Measurements from ENCODE around the gene MTM1. TPM values are rescaled to one million over a fixed set of nuclear protein-coding genes. Genes with fewer than 3 reads are reported as not detected.

Gene MTM1
- total and polyA plus RNA-seq, 4 experiments from 2014 or later: 27.3 to 38.5 (median 35.1) TPM

- Mint-ChIP-seq H3K36me3 (peaks cover 18 to 35% of the 10 kb centered on the region in 2 donors), H3K4me3 (no peak overlapping the region), H3K4me1 (peaks cover 36 to 64% (median 49%) of the 10 kb centered on the region in 4 donors), H3K27ac (no peak overlapping the region), H3K9me3 (no peaks in the 10 kb centered on the region), H3K27me3 (no peaks in the 10 kb centered on the region)
- no peak overlapping the region for H3K27ac ChIP-seq (ENCODE audit: low read depth, low read length)
- H3K9me3 ChIP-seq (ENCODE audit: control insufficient read depth in 1 of 2, low read length in 2 of 2): no peaks in the 10 kb centered on the region
- no peak overlapping the region for H3K4me3 ChIP-seq (ENCODE audit: low read length in 2 of 2)
- POLR2A ChIA-PET (ENCODE audit: partially characterized antibody): interaction anchor here (1.1 to 1.6 kb wide), 2 partner anchors 8 to 11 kb away, joined by 3 read pairs; no protein-coding TSS in a partner anchor
- H3K27me3 ChIP-seq (ENCODE audit: insufficient read depth, low read length): no peaks in the 10 kb centered on the region
- peaks cover 46% of the 10 kb centered on the region for H3K4me1 ChIP-seq (ENCODE audit: insufficient read depth, low read length)
- CTCF ChIA-PET (ENCODE audit: partially characterized antibody): interaction anchor here (0.7 to 2.4 kb wide), 5 partner anchors 8 to 17 kb away, joined by 3 to 13 read pairs (median 5); no protein-coding TSS in a partner anchor
- intact Hi-C loops (cut with micrococcal nuclease): no loop called here
- no peak for DNase-seq
- peaks cover 6% of the 10 kb centered on the region for H3K36me3 ChIP-seq (ENCODE audit: insufficient read depth, low read length)
These were observed 131.7 kb downstream of the MTM1 start for GRCh38 chrX:150700107-150700506.

- Histone ChIP-seq H3K4me1 (ENCODE audit: insufficient read depth, low read length) (peaks cover 33% of the 10 kb centered on the region), H3K27me3 (ENCODE audit: insufficient read depth, low read length) (no peaks in the 10 kb centered on the region), H3K27ac (ENCODE audit: low read depth, low read length) (no peak overlapping the region), H3K9me3 (ENCODE audit: control insufficient read depth in 1 of 2, low read length in 2 of 2) (no peaks in the 10 kb centered on the region), H3K4me3 (ENCODE audit: low read length in 2 of 2) (no peak overlapping the region), H3K36me3 (ENCODE audit: insufficient read depth, low read length) (peaks cover 6% of the 10 kb centered on the region)
- Mint-ChIP-seq H3K27me3 (no peaks in the 10 kb centered on the region), H3K4me1 (peaks cover 27 to 61% (median 42%) of the 10 kb centered on the region in 4 donors), H3K9me3 (peaks cover 0 to 2% (median 0%) of the 10 kb centered on the region in 8 donors), H3K36me3 (peaks cover 22 to 42% of the 10 kb centered on the region in 2 donors), H3K4me3 (no peak overlapping the region), H3K27ac (no peak overlapping the region)
- ChIA-PET POLR2A (ENCODE audit: partially characterized antibody) (interaction anchor here (1.1 to 3.8 kb wide), 3 partner anchors 8 to 18 kb away, joined by 3 to 26 read pairs (median 3); partner anchors contain the start of gene MTMR1), CTCF (ENCODE audit: partially characterized antibody) (interaction anchor here (1.1 to 2.9 kb wide), 5 partner anchors 10 to 20 kb away, joined by 3 to 12 read pairs (median 4); no protein-coding TSS in a partner anchor)
- intact Hi-C loops (cut with micrococcal nuclease): no loop called here
- no peak for DNase-seq
These were observed 133.0 kb downstream of the MTM1 start for GRCh38 chrX:150701377-150701776.

GRCh38 chrX:150702966-150703694 is 134.7 kb downstream of the MTM1 start:
- peaks cover 22 to 52% of the 10 kb centered on the region in 2 donors for H3K36me3 Mint-ChIP-seq
- no peaks in the 10 kb centered on the region for H3K27me3 Mint-ChIP-seq
- H3K27ac ChIP-seq (ENCODE audit: low read depth, low read length): no peak overlapping the region
- H3K4me1 Mint-ChIP-seq: peaks cover 17 to 52% (median 31%) of the 10 kb centered on the region in 4 donors
- peaks cover 0 to 2% (median 0%) of the 10 kb centered on the region in 8 donors for H3K9me3 Mint-ChIP-seq
- DNase-seq: no peak
- no peaks in the 10 kb centered on the region for H3K9me3 ChIP-seq (ENCODE audit: control insufficient read depth in 1 of 2, low read length in 2 of 2)
- H3K4me3 ChIP-seq (ENCODE audit: low read length in 2 of 2): no peak overlapping the region
- ChIA-PET CTCF (ENCODE audit: partially characterized antibody) (interaction anchor here (1.1 to 2.9 kb wide), 5 partner anchors 8 to 20 kb away, joined by 3 to 12 read pairs (median 5); no protein-coding TSS in a partner anchor), POLR2A (ENCODE audit: partially characterized antibody) (interaction anchor here (3.8 kb wide), 1 partner anchor 10 kb away, joined by 26 read pairs; the partner anchor contains the start of gene MTMR1)
- H3K4me3 Mint-ChIP-seq: no peak overlapping the region
- H3K27me3 ChIP-seq (ENCODE audit: insufficient read depth, low read length): no peaks in the 10 kb centered on the region
- H3K4me1 ChIP-seq (ENCODE audit: insufficient read depth, low read length): peaks cover 17% of the 10 kb centered on the region
- intact Hi-C loops (cut with micrococcal nuclease): no loop called here
- H3K36me3 ChIP-seq (ENCODE audit: insufficient read depth, low read length): peaks cover 6% of the 10 kb centered on the region
- peak overlapping the region in 2 of 7 donors; percentile 23 to 30 for H3K27ac Mint-ChIP-seq

- DNase-seq: no peak
- peak overlapping the region in 1 of 7 donors; percentile 30 for H3K27ac Mint-ChIP-seq
- no peak overlapping the region for H3K4me3 Mint-ChIP-seq
- H3K9me3 ChIP-seq (ENCODE audit: control insufficient read depth in 1 of 2, low read length in 2 of 2): no peaks in the 10 kb centered on the region
- peaks cover 0 to 2% (median 0%) of the 10 kb centered on the region in 8 donors for H3K9me3 Mint-ChIP-seq
- H3K27ac ChIP-seq (ENCODE audit: low read depth, low read length): no peak overlapping the region
- ChIA-PET CTCF (ENCODE audit: partially characterized antibody) (interaction anchor here (1.1 to 2.9 kb wide), 3 partner anchors 13 to 20 kb away, joined by 5 to 12 read pairs (median 6); no protein-coding TSS in a partner anchor), POLR2A (ENCODE audit: partially characterized antibody) (interaction anchor here (3.8 kb wide), 1 partner anchor 10 kb away, joined by 26 read pairs; the partner anchor contains the start of gene MTMR1)
- peaks cover 17 to 53% (median 29%) of the 10 kb centered on the region in 4 donors for H3K4me1 Mint-ChIP-seq
- H3K27me3 Mint-ChIP-seq: no peaks in the 10 kb centered on the region
- H3K36me3 ChIP-seq (ENCODE audit: insufficient read depth, low read length): peaks cover 6% of the 10 kb centered on the region
- intact Hi-C loops (cut with micrococcal nuclease): no loop called here
- peaks cover 17% of the 10 kb centered on the region for H3K4me1 ChIP-seq (ENCODE audit: insufficient read depth, low read length)
- H3K36me3 Mint-ChIP-seq: peaks cover 22 to 52% of the 10 kb centered on the region in 2 donors
- no peaks in the 10 kb centered on the region for H3K27me3 ChIP-seq (ENCODE audit: insufficient read depth, low read length)
- H3K4me3 ChIP-seq (ENCODE audit: low read length in 2 of 2): no peak overlapping the region
These were observed 135.2 kb downstream of the MTM1 start for GRCh38 chrX:150703695-150703974.

DNA sequence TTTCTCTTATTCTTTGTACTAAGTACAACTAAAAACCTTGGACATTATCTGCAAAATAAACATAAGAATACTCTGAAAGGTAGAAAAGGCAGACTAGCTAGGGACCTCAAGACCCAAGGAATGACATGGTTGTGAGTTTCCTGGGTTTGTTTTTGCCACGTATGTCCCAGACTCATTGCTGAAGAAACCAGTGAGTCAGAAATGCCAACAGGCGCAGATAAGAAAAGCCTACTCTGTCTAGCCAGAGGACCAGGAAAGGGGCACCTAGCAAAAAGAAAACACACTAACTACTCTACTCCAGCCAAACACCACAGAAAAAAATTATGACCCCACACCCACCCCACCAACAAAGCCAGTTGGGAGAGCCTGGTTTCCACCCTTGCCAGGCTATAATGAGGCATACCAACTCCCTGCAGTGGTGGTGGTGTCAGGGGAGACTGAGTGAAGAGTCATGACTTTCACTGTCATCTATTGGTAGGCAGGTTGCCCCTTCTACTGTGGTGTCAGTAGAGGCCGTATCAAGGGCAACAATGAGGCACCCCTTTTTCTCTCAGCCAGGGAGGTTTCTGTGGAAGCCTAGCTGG is 135.7 kb downstream of the MTM1 start:
- ChIA-PET CTCF (ENCODE audit: partially characterized antibody) (interaction anchor here (2.9 kb wide), 1 partner anchor 21 kb away, joined by 12 read pairs; no protein-coding TSS in a partner anchor), POLR2A (ENCODE audit: partially characterized antibody) (interaction anchor here (3.8 kb wide), 1 partner anchor 11 kb away, joined by 26 read pairs; the partner anchor contains the start of gene MTMR1)
- no peak overlapping the region for H3K4me3 ChIP-seq (ENCODE audit: low read length in 2 of 2)
- Mint-ChIP-seq H3K4me1 (peaks cover 17 to 55% (median 29%) of the 10 kb centered on the region in 4 donors), H3K9me3 (peaks cover 0 to 2% (median 0%) of the 10 kb centered on the region in 8 donors), H3K4me3 (no peak overlapping the region), H3K27ac (peak overlapping the region in 2 of 7 donors; percentile 18 to 39), H3K36me3 (peaks cover 22 to 52% of the 10 kb centered on the region in 2 donors), H3K27me3 (no peaks in the 10 kb centered on the region)
- DNase-seq: no peak
- H3K27me3 ChIP-seq (ENCODE audit: insufficient read depth, low read length): no peaks in the 10 kb centered on the region
- H3K4me1 ChIP-seq (ENCODE audit: insufficient read depth, low read length): peaks cover 17% of the 10 kb centered on the region
- H3K9me3 ChIP-seq (ENCODE audit: control insufficient read depth in 1 of 2, low read length in 2 of 2): no peaks in the 10 kb centered on the region
- peaks cover 6% of the 10 kb centered on the region for H3K36me3 ChIP-seq (ENCODE audit: insufficient read depth, low read length)
- H3K27ac ChIP-seq (ENCODE audit: low read depth, low read length): no peak overlapping the region
- intact Hi-C loops (cut with micrococcal nuclease): no loop called here

- H3K4me1 Mint-ChIP-seq: peaks cover 15 to 57% (median 39%) of the 10 kb centered on the region in 4 donors
- Histone ChIP-seq H3K4me1 (ENCODE audit: insufficient read depth, low read length) (peaks cover 28% of the 10 kb centered on the region), H3K36me3 (ENCODE audit: insufficient read depth, low read length) (no peaks in the 10 kb centered on the region), H3K4me3 (ENCODE audit: low read length in 2 of 2) (no peak overlapping the region), H3K9me3 (ENCODE audit: control insufficient read depth in 1 of 2, low read length in 2 of 2) (no peaks in the 10 kb centered on the region), H3K27me3 (ENCODE audit: insufficient read depth, low read length) (no peaks in the 10 kb centered on the region), H3K27ac (ENCODE audit: low read depth, low read length) (no peak overlapping the region)
- H3K9me3 Mint-ChIP-seq: no peaks in the 10 kb centered on the region
- intact Hi-C loops (cut with micrococcal nuclease): no loop called here
- POLR2A ChIA-PET (ENCODE audit: partially characterized antibody): interaction anchor here (0.8 to 3.6 kb wide), 2 partner anchors 19 to 24 kb away, joined by 3 to 28 read pairs; partner anchors contain the start of gene MTMR1
- peaks cover 0 to 14% of the 10 kb centered on the region in 2 donors for H3K36me3 Mint-ChIP-seq
- H3K27me3 Mint-ChIP-seq: no peaks in the 10 kb centered on the region
- CTCF ChIA-PET (ENCODE audit: partially characterized antibody): interaction anchor here (1.2 to 1.6 kb wide), 2 partner anchors 26 to 29 kb away, joined by 3 to 7 read pairs; no protein-coding TSS in a partner anchor
- no peak for DNase-seq
- peak overlapping the region in 4 of 7 donors; percentile 25 to 47 (median 34) for H3K27ac Mint-ChIP-seq
- no peak overlapping the region for H3K4me3 Mint-ChIP-seq
These were observed 144.2 kb downstream of the MTM1 start for GRCh38 chrX:150712619-150713018.
